Chondrocyte (in vitro differentiated cells): ENCODE results near the gene FBXL7. TPM values are rescaled to one million over a fixed set of nuclear protein-coding genes. Genes with fewer than 3 reads are reported as not detected.

Experiments used
- DNase-seq: peaks from one replicate; pipeline ENCODE4 v3.0.0; 2021; ENCODE audit warnings: mixed read lengths, low spot score
- H3K27ac Mint-ChIP-seq: one replicate; pipeline ENCODE4 v1.8.0; 2021; ENCODE audit warnings: mild to moderate bottlenecking, moderate library complexity, mixed read lengths; ENCODE audit not compliant: unreplicated experiment
- H3K27me3 Mint-ChIP-seq: 2 replicates; pipeline ENCODE4 v1.8.0; 2021; ENCODE audit warnings: low read depth, mixed read lengths
- H3K36me3 Mint-ChIP-seq: 2 replicates; pipeline ENCODE4 v1.8.0; 2021; ENCODE audit warnings: low read depth, mixed read lengths
- H3K4me1 Mint-ChIP-seq: 2 replicates; pipeline ENCODE4 v1.8.0; 2021; ENCODE audit warnings: low read depth, mild to moderate bottlenecking, mixed read lengths
- H3K4me3 Mint-ChIP-seq: one replicate; pipeline ENCODE4 v1.8.0; 2021; ENCODE audit warnings: mild to moderate bottlenecking, moderate library complexity, mixed read lengths; ENCODE audit not compliant: unreplicated experiment
- H3K9me3 Mint-ChIP-seq: 2 replicates; pipeline ENCODE4 v1.8.0; 2021; ENCODE audit warnings: low read depth, mixed read lengths
- total RNA-seq: library from RNA; stranded (reverse); gene quantifications from 3 replicates; pipeline ENCODE4 v1.2.1, GENCODE V29; 2021
- TF ChIP-seq, protein P1 (sequence below): fragments of 200-600 bp; sonication (generic); IDR thresholded peaks from 2 replicates; pipeline ENCODE4 v1.5.0; 2021; ENCODE audit warnings: antibody characterized with exemption, mild to moderate bottlenecking, moderate library complexity

Gene FBXL7
- total RNA-seq, 1 donor from 2014 or later, result 32.6 TPM

DNA sequence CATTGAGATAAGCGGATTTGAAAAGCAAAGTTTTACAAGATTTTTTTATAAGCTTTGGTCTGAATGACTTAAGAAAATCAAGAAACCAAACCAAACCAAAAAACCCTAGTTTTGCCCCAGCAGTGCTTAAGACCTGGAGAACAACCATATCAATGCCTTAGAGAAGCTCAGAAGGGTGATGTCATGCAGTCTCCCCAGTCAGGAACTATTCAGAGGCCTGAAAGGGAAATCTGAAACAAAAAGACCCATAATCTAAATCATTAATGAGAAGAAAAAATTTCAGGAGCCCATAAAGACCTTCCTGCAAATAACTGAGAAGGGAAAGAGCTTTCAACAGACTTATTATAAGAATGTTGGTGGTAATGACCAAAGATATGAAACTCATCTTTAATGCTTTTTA, 399.5 kb downstream of the FBXL7 start:
- no peak overlapping the region for H3K4me3 Mint-ChIP-seq
- H3K36me3 Mint-ChIP-seq, result no peaks in the 10 kb centered on the region
- H3K27ac Mint-ChIP-seq, result no peak overlapping the region
- H3K9me3 Mint-ChIP-seq, result no peaks in the 10 kb centered on the region
- no peaks in the 10 kb centered on the region for H3K27me3 Mint-ChIP-seq
- DNase-seq, result no peak
- TF ChIP-seq, protein P1, sequence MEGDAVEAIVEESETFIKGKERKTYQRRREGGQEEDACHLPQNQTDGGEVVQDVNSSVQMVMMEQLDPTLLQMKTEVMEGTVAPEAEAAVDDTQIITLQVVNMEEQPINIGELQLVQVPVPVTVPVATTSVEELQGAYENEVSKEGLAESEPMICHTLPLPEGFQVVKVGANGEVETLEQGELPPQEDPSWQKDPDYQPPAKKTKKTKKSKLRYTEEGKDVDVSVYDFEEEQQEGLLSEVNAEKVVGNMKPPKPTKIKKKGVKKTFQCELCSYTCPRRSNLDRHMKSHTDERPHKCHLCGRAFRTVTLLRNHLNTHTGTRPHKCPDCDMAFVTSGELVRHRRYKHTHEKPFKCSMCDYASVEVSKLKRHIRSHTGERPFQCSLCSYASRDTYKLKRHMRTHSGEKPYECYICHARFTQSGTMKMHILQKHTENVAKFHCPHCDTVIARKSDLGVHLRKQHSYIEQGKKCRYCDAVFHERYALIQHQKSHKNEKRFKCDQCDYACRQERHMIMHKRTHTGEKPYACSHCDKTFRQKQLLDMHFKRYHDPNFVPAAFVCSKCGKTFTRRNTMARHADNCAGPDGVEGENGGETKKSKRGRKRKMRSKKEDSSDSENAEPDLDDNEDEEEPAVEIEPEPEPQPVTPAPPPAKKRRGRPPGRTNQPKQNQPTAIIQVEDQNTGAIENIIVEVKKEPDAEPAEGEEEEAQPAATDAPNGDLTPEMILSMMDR, result no peak
- H3K4me1 Mint-ChIP-seq, result no peaks in the 10 kb centered on the region

DNA sequence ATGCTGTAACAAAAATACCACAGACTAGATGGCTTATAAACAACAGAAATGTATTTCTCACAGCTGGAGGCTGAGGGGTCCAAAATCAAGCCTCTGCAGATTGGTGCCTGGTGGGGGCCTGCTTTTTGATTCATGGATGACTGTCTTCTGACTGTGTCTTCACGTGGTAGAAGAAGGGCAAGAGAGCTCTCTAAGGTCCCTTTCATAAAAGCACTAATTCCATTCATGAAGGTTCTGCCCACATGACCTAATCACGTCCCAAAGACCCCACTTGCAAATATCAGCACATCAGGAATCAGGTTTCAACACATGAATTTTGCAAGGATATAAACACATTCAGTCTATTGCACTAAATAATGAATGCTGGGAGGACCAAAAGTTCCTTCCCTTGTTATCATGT, 401.2 kb downstream of the FBXL7 start:
- no peak overlapping the region for H3K27ac Mint-ChIP-seq
- H3K4me1 Mint-ChIP-seq, result peaks cover 6% of the 10 kb centered on the region
- DNase-seq, result no peak
- no peaks in the 10 kb centered on the region for H3K9me3 Mint-ChIP-seq
- no peaks in the 10 kb centered on the region for H3K27me3 Mint-ChIP-seq
- H3K4me3 Mint-ChIP-seq, result no peak overlapping the region
- no peaks in the 10 kb centered on the region for H3K36me3 Mint-ChIP-seq
- TF ChIP-seq, protein P1, result no peak

DNA sequence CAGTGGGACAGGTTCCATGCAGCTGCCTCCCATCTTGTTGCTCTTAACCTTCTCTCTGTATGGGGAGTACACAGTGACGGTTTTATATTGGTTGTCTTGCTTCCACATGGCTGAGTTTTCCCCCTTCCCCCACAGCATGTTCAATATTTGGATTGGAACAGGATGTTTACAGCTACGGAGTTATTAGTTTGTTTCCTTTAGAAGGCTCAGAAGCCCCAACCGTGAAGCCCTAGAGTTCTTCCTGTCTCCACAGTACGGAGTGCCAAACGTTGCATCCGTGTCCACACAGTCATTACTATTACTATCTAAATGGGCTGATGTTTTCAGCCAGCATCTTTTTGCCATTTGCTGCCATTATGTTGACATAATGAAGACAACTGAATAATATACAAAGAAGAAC, 402.1 kb downstream of the FBXL7 start:
- no peaks in the 10 kb centered on the region for H3K9me3 Mint-ChIP-seq
- no peaks in the 10 kb centered on the region for H3K27me3 Mint-ChIP-seq
- no peak overlapping the region for H3K27ac Mint-ChIP-seq
- no peak for DNase-seq
- H3K36me3 Mint-ChIP-seq, result no peaks in the 10 kb centered on the region
- H3K4me1 Mint-ChIP-seq, result peaks cover 6% of the 10 kb centered on the region
- TF ChIP-seq, protein P1, result no peak
- no peak overlapping the region for H3K4me3 Mint-ChIP-seq

DNA sequence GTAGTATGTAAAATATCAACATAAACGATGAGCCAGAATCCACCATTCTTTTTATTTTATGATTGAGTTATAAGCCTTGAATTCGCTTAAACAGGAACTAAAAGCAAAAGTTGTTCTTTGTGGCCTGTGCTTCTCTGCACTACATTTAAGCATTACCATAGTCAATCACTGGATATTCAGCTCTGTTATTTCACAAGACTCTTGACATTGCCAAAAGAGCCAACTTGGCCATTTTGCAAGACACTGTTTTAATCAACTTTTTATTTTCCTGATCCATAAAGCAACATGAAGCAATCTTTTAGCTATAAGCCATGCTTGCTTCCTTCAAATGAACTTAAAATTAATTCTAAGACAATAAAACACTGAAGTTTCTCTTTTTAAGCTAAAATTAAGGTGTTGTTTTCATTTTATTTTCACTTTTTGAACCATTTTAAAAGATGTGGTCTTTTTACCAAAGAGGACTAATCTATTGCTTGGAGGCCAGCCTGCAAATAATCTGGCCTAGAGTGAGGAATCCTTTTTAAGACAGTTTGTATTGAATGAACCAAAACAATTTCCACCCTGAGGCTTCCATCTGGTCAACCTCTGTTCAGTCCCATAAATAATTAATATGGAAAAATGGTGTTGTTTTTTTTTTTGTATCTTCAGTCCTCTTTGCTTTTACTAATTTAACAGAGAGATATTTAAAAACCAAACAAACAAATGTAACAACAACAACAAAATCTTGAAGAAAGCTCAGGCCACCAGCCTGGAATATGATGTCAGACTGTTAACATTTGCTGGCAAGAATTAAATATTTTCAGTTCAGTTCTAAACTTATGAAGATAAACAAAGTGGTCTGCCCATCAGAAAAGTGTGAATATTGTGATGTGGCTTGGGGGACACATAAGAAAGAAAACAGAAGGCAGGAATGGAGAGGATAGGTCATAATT, 405.2 kb downstream of the FBXL7 start:
- no peak for DNase-seq
- H3K9me3 Mint-ChIP-seq, result no peaks in the 10 kb centered on the region
- peaks cover 6% of the 10 kb centered on the region for H3K4me1 Mint-ChIP-seq
- no peaks in the 10 kb centered on the region for H3K36me3 Mint-ChIP-seq
- no peak overlapping the region for H3K4me3 Mint-ChIP-seq
- TF ChIP-seq, protein P1, result no peak
- H3K27ac Mint-ChIP-seq, result no peak overlapping the region
- H3K27me3 Mint-ChIP-seq, result no peaks in the 10 kb centered on the region

DNA sequence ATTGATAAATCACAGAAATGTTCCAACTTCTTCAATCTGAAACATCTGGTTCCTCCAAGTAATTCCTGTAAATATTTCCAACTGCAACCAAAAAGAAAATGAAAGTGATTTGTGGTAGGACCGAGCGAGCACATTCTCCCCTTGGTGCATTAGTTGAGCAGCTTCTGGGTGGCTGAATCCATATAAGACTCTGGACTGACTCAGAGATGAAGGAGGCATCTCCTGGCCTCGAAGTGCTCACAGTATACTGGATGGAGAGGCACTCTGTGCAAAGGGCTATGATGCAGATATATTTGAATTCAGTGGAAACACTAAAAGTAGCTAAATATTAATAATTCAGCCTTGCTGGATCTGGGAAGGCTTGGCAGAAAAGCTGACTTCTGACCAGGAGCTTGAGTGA, 414.7 kb downstream of the FBXL7 start:
- TF ChIP-seq, protein P1, result no peak
- DNase-seq, result no peak
- H3K36me3 Mint-ChIP-seq, result no peaks in the 10 kb centered on the region
- no peaks in the 10 kb centered on the region for H3K27me3 Mint-ChIP-seq
- H3K27ac Mint-ChIP-seq, result no peak overlapping the region
- H3K4me3 Mint-ChIP-seq, result no peak overlapping the region
- peaks cover 5% of the 10 kb centered on the region for H3K4me1 Mint-ChIP-seq
- no peaks in the 10 kb centered on the region for H3K9me3 Mint-ChIP-seq
